H1 (cell line): Measurements from ENCODE around the gene TFR2. TPM values are rescaled to one million over a fixed set of nuclear protein-coding genes. Genes with fewer than 3 reads are reported as not detected.

Source experiments
- CEBPB ChIP-seq: IDR thresholded peaks from 2 replicates; pipeline ENCODE4 v1.6.1; 2012; ENCODE audit warnings: low read depth, low read length
- HDAC2 ChIP-seq, 2 experiments: fragments of 300-600 bp in 1 of 2; sonication (generic) in 1 of 2; IDR thresholded peaks; 2 replicates each; pipeline ENCODE4 v1.6.1; 2011 to 2012; ENCODE audit warnings: low read depth in 2 of 2, low read length in 2 of 2, mild to moderate bottlenecking in 2 of 2, moderate library complexity in 2 of 2, borderline replicate concordance in 1 of 2, inconsistent platforms in 1 of 2
- RAD21 ChIP-seq, 2 experiments: IDR thresholded peaks in 1 of 2; conservative IDR thresholded peaks in 1 of 2; 2 replicates each; pipeline ENCODE4 v1.6.1; 2011; ENCODE audit warnings: low read depth in 2 of 2, low read length in 2 of 2, improper control_type of control experiment in 1 of 2, inconsistent platforms in 1 of 2, mild to moderate bottlenecking in 1 of 2, moderate library complexity in 1 of 2
- SRF ChIP-seq: IDR thresholded peaks from 2 replicates; pipeline ENCODE4 v1.6.1; 2011; ENCODE audit warnings: mild to moderate bottlenecking, low read depth, low read length, moderate library complexity
- polyA plus RNA-seq, 7 experiments: library from polyadenylated mRNA; depleted of rRNA in 3 of 7; stranded (reverse) in 5 of 7; unstranded in 2 of 7; fragments of >200 nt in 5 of 7; fragments of 200-250 nt in 2 of 7; gene quantifications; 1 replicate in 5 of 7; 2 replicates in 1 of 7; 4 replicates in 1 of 7; pipeline versions ENCODE4 v1.2.1 to v1.2.3, GENCODE V29; 2011 to 2013; ENCODE audit warnings: missing spikeins in 2 of 7, mixed read lengths in 2 of 7
- total RNA-seq: library from RNA; stranded (reverse); fragmentation: NEBNext Ultra II Directional; extraction: Animal tissue kit (Norgen Biotek cat#: 25700); gene quantifications from 2 replicates; pipeline ENCODE4 v1.2.1, GENCODE V29; 2021

TFR2 gene
- total and polyA plus RNA-seq, 2 of the 8 experiments (the other 6 are each of a cell fraction or from before 2014, with no cell fraction given): 4.6 to 5.7 TPM

GRCh38 chr7:100627238-100627549, 14.2 kb downstream of the TFR2 start (continued):
- TF ChIP-seq HDAC2 (IDR thresholded peaks at IDR 0.05; ENCODE audit: borderline replicate concordance in 1 of 2, low read depth in 2 of 2, low read length in 2 of 2) (no peak), CEBPB (no peak), SRF (no peak), RAD21 (IDR thresholded peaks at IDR 0.05 in 1 of 2, conservative IDR thresholded peaks at IDR 0.05 in 1 of 2; ENCODE audit: low read depth in 2 of 2, low read length in 2 of 2) (no peak)
- TF ChIP-seq, all 59 proteins: peak for 0
